Measurements from ENCODE around the gene CEP112.

CEP112 gene

DNA sequence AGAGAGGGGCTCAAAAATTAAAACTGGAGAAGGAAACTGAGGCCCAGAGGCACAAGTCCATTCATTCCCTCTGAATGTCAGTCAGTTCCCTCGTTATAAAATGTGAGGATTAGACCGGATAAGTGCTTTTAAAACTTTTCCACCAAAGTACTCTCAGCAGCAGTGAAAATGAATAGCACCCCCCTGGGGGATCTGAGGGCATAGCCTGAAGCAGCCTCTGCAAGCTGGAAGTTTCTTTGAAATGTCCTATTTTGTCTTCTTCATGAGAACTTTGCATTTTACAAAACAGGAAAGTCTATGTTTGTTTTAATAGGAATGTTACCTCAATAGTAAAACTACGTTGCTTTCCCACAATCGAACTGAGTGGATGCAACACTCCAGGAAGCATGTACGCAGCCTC, 273.0 kb downstream of the CEP112 start:
- DNase-seq (ENCODE audit: low read depth): no peak
- no peak overlapping the region for H3K4me3 ChIP-seq (ENCODE audit: low read depth, low read length)
- TF ChIP-seq, protein P1, sequence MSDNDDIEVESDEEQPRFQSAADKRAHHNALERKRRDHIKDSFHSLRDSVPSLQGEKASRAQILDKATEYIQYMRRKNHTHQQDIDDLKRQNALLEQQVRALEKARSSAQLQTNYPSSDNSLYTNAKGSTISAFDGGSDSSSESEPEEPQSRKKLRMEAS (IDR thresholded peaks at IDR 0.05; ENCODE audit: low read depth, low read length): no peak
- TF ChIP-seq MYC (IDR thresholded peaks at IDR 0.05; ENCODE audit: low read depth, low read length): no peak

DNA sequence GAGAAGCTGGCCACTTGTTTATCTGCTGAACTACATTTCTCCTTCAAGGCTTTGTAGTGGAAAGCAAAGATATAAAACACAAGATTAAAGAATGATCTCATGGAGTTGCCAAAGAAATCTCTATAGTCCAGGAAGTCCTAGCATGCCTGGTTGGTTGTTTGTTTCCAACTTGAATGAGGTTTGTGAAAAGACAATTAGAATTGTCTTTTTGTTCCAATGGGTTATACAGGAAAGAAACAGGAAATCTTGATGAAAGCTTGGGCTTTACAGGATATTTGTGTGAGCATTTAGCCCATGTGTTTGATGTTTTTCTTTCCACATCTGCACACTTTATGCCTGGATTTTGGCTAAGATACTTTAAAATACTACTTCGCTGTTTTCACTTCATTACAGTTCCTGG, 273.4 kb downstream of the CEP112 start:
- H3K4me3 ChIP-seq (ENCODE audit: low read depth, low read length): no peak overlapping the region
- TF ChIP-seq POLR2A (IDR thresholded peaks at IDR 0.05; ENCODE audit: extremely low read depth, insufficient read length) (no peak), MYC (IDR thresholded peaks at IDR 0.05; ENCODE audit: low read depth, low read length) (no peak)
- TF ChIP-seq, protein P2, sequence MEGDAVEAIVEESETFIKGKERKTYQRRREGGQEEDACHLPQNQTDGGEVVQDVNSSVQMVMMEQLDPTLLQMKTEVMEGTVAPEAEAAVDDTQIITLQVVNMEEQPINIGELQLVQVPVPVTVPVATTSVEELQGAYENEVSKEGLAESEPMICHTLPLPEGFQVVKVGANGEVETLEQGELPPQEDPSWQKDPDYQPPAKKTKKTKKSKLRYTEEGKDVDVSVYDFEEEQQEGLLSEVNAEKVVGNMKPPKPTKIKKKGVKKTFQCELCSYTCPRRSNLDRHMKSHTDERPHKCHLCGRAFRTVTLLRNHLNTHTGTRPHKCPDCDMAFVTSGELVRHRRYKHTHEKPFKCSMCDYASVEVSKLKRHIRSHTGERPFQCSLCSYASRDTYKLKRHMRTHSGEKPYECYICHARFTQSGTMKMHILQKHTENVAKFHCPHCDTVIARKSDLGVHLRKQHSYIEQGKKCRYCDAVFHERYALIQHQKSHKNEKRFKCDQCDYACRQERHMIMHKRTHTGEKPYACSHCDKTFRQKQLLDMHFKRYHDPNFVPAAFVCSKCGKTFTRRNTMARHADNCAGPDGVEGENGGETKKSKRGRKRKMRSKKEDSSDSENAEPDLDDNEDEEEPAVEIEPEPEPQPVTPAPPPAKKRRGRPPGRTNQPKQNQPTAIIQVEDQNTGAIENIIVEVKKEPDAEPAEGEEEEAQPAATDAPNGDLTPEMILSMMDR (IDR thresholded peaks at IDR 0.05; ENCODE audit: low read depth, low read length): no peak
- TF ChIP-seq, protein P1 (IDR thresholded peaks at IDR 0.05; ENCODE audit: low read depth, low read length): no peak
- no peak for DNase-seq (ENCODE audit: low read depth)

DNA sequence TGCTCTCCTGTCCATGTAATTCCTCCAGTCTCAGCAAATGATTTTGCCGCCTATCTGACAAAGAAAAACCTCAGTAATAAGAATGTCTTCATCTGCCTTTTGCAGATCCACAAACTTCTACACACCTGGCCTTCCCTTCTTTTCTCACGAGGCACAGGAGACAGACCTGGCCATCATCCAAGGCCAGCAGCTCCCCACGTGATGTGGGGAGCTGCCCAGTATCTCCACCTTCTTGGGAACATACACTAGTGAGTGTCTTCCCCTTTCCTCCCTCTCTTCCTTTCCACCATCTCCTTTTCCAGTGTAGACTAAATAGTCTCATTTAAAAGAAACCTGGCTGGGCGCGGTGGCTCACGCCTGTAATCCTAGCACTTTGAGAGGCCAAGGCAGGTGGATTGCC, 274.4 kb downstream of the CEP112 start:
- TF ChIP-seq, protein P1 (IDR thresholded peaks at IDR 0.05; ENCODE audit: low read depth, low read length): no peak
- TF ChIP-seq, protein P2 (IDR thresholded peaks at IDR 0.05; ENCODE audit: low read depth, low read length): no peak
- TF ChIP-seq MYC (IDR thresholded peaks at IDR 0.05; ENCODE audit: low read depth, low read length) (no peak), POLR2A (IDR thresholded peaks at IDR 0.05; ENCODE audit: extremely low read depth, insufficient read length) (no peak)
- H3K4me3 ChIP-seq (ENCODE audit: low read depth, low read length): no peak overlapping the region
- DNase-seq (ENCODE audit: low read depth): no peak

DNA sequence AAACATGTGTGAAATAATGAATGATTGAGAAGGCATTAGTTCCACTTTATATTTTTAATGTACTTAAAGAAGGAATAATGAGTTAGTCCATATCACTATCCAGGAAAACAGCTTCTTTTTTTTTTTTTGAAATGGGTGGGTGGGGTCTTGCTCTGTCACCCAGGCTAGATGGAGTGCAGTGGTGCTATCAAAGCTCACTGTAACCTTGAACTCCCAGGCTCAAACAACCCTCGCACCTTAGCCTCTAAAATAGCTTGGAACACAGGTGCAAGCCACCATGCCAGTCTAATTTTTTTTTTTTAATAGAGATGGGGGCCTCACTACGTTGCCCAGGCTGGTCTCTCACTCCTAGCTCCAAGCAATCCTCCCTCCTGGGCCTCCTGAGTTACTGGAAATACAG, 275.5 kb downstream of the CEP112 start:
- TF ChIP-seq POLR2A (IDR thresholded peaks at IDR 0.05; ENCODE audit: extremely low read depth, insufficient read length) (no peak), MYC (IDR thresholded peaks at IDR 0.05; ENCODE audit: low read depth, low read length) (no peak)
- TF ChIP-seq, protein P2 (IDR thresholded peaks at IDR 0.05; ENCODE audit: low read depth, low read length): no peak
- TF ChIP-seq, protein P1 (IDR thresholded peaks at IDR 0.05; ENCODE audit: low read depth, low read length): no peak
- H3K4me3 ChIP-seq (ENCODE audit: low read depth, low read length): no peak overlapping the region
- no peak for DNase-seq (ENCODE audit: low read depth)

DNA sequence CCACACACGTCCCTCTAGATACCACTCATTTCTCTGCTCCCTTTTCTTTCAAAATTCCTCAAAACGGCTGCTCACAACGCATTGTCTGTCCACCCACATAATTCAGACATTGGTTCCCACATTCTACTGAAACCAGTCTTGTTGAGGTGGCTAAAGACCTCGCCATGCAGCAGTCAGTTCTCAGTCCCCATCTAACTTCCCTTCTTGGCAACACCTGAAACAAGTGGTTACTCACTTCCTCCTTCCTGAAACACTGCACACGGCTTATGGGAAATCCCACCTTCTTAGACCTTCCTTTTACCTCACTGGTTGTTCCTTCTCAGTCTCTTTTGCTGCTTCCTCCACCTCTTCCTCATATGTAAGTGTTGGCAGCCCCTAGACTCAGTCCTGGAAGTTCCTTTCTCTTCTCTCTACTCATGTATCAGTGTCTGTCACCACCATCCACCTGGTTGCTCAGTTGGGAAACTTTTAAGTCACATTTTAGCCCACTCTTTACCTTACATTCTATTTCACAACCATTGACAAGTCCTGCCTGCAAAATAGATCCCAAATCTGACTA, 277.1 kb downstream of the CEP112 start:
- H3K4me3 ChIP-seq (ENCODE audit: low read depth, low read length): no peak overlapping the region
- no peak for DNase-seq (ENCODE audit: low read depth)
- TF ChIP-seq, protein P2 (IDR thresholded peaks at IDR 0.05; ENCODE audit: low read depth, low read length): no peak
- no peak for TF ChIP-seq MYC (IDR thresholded peaks at IDR 0.05; ENCODE audit: low read depth, low read length)
- TF ChIP-seq, protein P1 (IDR thresholded peaks at IDR 0.05; ENCODE audit: low read depth, low read length): no peak
- no peak for TF ChIP-seq POLR2A (IDR thresholded peaks at IDR 0.05; ENCODE audit: extremely low read depth, insufficient read length)

DNA sequence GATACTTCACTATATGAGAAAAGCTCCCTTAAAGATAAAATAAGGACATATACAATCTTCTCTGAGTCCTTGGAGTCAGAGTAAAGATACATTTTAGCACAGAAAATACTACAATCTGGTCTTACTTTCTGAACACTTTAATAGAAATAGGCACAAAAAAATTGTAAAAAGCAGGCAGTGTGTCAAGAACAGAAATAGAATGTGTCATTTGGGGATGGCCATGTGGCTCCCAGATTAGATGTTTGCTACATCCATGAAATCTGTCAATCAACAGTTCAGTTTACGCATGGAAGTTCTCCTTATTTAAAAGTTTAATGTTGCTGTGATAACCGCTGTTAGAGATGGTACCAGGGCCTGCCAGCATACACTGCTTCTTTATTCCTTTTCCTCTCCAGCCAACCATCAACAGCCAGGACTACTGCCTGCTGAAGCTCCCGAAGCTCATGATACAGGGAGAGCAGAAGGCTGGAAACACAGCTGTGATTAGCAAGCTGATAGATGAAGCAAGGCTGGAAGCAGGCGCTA, 278.5 kb downstream of the CEP112 start:
- no peak overlapping the region for H3K4me3 ChIP-seq (ENCODE audit: low read depth, low read length)
- DNase-seq (ENCODE audit: low read depth): no peak
- TF ChIP-seq POLR2A (IDR thresholded peaks at IDR 0.05; ENCODE audit: extremely low read depth, insufficient read length): no peak
- TF ChIP-seq, protein P1 (IDR thresholded peaks at IDR 0.05; ENCODE audit: low read depth, low read length): no peak
- no peak for TF ChIP-seq MYC (IDR thresholded peaks at IDR 0.05; ENCODE audit: low read depth, low read length)
- TF ChIP-seq, protein P2 (IDR thresholded peaks at IDR 0.05; ENCODE audit: low read depth, low read length): no peak

Measured in NB4 (cell line).